H1 (cell line): ENCODE data around the gene EPHA2.

ENCODE experiments used
- ASH2L ChIP-seq: fragments of 200-600, 300-600 bp; sonication (generic); IDR thresholded peaks from one replicate; pipeline ENCODE4 v1.7.1; 2017; ENCODE audit warnings: low read length
- ATF2 ChIP-seq: IDR thresholded peaks from 2 replicates; pipeline ENCODE4 v1.6.1; 2012; ENCODE audit warnings: low read length, inconsistent platforms
- CEBPB ChIP-seq: IDR thresholded peaks from 2 replicates; pipeline ENCODE4 v1.6.1; 2012; ENCODE audit warnings: low read depth, low read length
- CTCF ChIP-seq, 3 experiments: IDR thresholded peaks; 1 replicate in 2 of 3; 2 replicates in 1 of 3; pipeline versions ENCODE4 v1.5.1 to v1.6.1; 2011; ENCODE audit warnings: low read length in 3 of 3, mild to moderate bottlenecking in 3 of 3, inconsistent platforms in 2 of 3, low read depth in 1 of 3, moderate library complexity in 1 of 3; ENCODE audit not compliant: insufficient read depth in 1 of 3; ENCODE audit errors: control extremely low read depth in 1 of 3
- JUND ChIP-seq: IDR thresholded peaks from 2 replicates; pipeline ENCODE4 v1.6.1; 2011; ENCODE audit warnings: mild to moderate bottlenecking, improper control_type of control experiment, low read length
- POLR2A ChIP-seq, 2 experiments: IDR thresholded peaks; 1 replicate in 1 of 2; 2 replicates in 1 of 2; pipeline ENCODE4 v1.6.1; 2011; ENCODE audit warnings: low read depth in 2 of 2, low read length in 2 of 2, mild to moderate bottlenecking in 2 of 2; ENCODE audit errors: control extremely low read depth in 1 of 2
- POLR2AphosphoS5 ChIP-seq: IDR thresholded peaks from 2 replicates; pipeline ENCODE4 v1.6.1; 2011; ENCODE audit warnings: low read depth, low read length
- SIRT6 ChIP-seq: IDR thresholded peaks from one replicate; pipeline ENCODE4 v1.7.1; 2012; ENCODE audit warnings: low read length, inconsistent platforms
- SP1 ChIP-seq: IDR thresholded peaks from 2 replicates; pipeline ENCODE4 v1.6.1; 2011; ENCODE audit warnings: low read depth, low read length
- SUZ12 ChIP-seq: fragments of 200-600 bp; sonication (generic); IDR thresholded peaks from 2 replicates; pipeline ENCODE4 v1.6.1; 2012; ENCODE audit warnings: mild to moderate bottlenecking, inconsistent platforms, low read length, moderate library complexity, mixed read lengths
- TAF1 ChIP-seq: IDR thresholded peaks from 2 replicates; pipeline ENCODE4 v1.6.1; 2011; ENCODE audit warnings: mild to moderate bottlenecking, low read depth, low read length
- TCF12 ChIP-seq: IDR thresholded peaks from 2 replicates; pipeline ENCODE4 v1.6.1; 2011; ENCODE audit warnings: low read depth, mild to moderate bottlenecking, low read length

DNA sequence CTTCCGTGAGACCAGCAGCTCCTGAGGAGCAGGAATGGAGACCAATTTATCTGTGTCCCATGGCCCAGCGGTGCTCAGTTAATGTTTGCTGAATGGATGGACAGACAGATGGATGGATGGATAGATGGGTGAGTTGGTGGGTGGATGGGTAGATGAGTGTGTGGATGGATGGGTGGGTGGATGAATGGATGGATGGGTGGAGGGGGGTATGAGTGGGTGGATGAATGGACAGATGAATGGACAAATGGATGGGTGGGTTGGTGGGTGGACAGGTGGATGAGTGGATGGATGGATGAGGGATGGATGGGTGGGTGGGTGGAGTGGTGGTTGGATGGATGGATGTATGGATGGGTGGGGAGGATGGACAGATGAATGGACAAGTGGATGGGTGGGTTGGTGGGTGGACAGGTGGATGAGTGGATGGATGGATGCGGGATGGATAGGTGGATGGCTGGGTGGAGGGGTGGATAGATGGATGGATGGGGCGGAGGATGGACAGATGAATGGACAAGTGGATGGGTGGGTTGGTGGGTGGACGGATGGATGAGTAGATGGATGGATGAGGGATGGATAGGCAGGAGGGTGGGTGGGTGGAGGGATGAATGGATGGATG lies 13.4 kb downstream of the EPHA2 start:
- TF ChIP-seq TCF12 (no peak), ASH2L (no peak), TAF1 (no peak), CTCF (IDR thresholded peaks at IDR 0.05; ENCODE audit: control extremely low read depth in 1 of 3, insufficient read depth in 1 of 3, low read depth in 1 of 3, low read length in 3 of 3) (no peak), POLR2A (IDR thresholded peaks at IDR 0.05; ENCODE audit: control extremely low read depth in 1 of 2, low read depth in 2 of 2, low read length in 2 of 2) (no peak), SP1 (no peak), JUND (no peak), SUZ12 (no peak), CEBPB (no peak), SIRT6 (no peak), POLR2AphosphoS5 (no peak), ATF2 (no peak)
